Pancreas (tissue), 10 donors: Measurements from ENCODE around the gene CFAP77. TPM values are rescaled to one million over a fixed set of nuclear protein-coding genes. Genes with fewer than 3 reads are reported as not detected.

Experiments
- ATAC-seq, 4 donors: fragments of 200-7000 bp; cut with Tn5 transposase; one replicate each; pipeline versions ENCODE4 v1.8.0 to v1.9.1; 2020; ENCODE audit warnings: mild to moderate bottlenecking in 4 of 4, moderate library complexity in 4 of 4
- DNase-seq, 6 donors: peaks; one replicate each; pipeline ENCODE4 v3.0.0-alpha.2; 2020
- FAIRE-seq: peaks from 2 replicates; lab custom pipeline; 2012; peaks lifted over from hg19 to GRCh38; lab: Jason Lieb, UNC
- H3K27ac ChIP-seq, 4 donors: fragments of 200-600 bp; sonication (generic); 1 replicate in 3 of 4; 2 replicates in 1 of 4; pipeline versions ENCODE4 v1.5.0 to v1.8.0; 2020
- H3K27me3 ChIP-seq, 4 donors: fragments of 200-600 bp; one replicate each; pipeline ENCODE4 v1.8.0; 2021
- H3K36me3 ChIP-seq, 3 donors: fragments of 200-600 bp; sonication (generic) in 1 of 3; one replicate each; pipeline versions ENCODE4 v1.5.0 to v1.8.0; 2020 to 2021
- H3K4me1 ChIP-seq, 3 donors: fragments of 200-600 bp; one replicate each; pipeline ENCODE4 v1.8.0; 2021
- H3K4me3 ChIP-seq, 4 donors: fragments of 200-600 bp; sonication (generic) in 2 of 4; one replicate each; pipeline versions ENCODE4 v1.5.0 to v1.8.0; 2020 to 2021
- H3K9me3 ChIP-seq, 4 donors: fragments of 200-600 bp; one replicate each; pipeline ENCODE4 v1.8.0; 2021
- WGBS, 2 donors: extraction: QIAGEN DNeasy Blood & Tissue Kit; methylation state at CpG; one replicate each; pipeline ENCODE4 v1.1.7; 2013; 5-methylcytosine and 5-hydroxymethylcytosine counted together
- intact Hi-C, 3 donors: fragments of 100-400 bp; cut with DNase I; formaldehyde crosslinking; loops; one replicate each; pipeline versions ENCODE4 v1.11.1 to v1.14.2; 2022
- polyA plus RNA-seq, 2 donors: library from polyadenylated mRNA; stranded (reverse); fragments of 200-250 nt; gene quantifications; one replicate each; pipeline ENCODE4 v1.2.3, GENCODE V29; 2013
- total RNA-seq, 6 donors: library from RNA; stranded (reverse); fragmentation: NEBNext Ultra II Directional in 4 of 6; extraction: Animal tissue kit (Norgen Biotek cat#: 25700) in 4 of 6; gene quantifications; one replicate each; pipeline versions ENCODE4 v1.2.1 to v1.2.4, GENCODE V29; 2021 to 2023
- TF ChIP-seq, protein P1 (sequence below), 4 donors: fragments of 200-600 bp; sonication (generic) in 3 of 4; IDR thresholded peaks; one replicate each; pipeline versions ENCODE4 v1.5.0 to v1.8.0; 2021; ENCODE audit warnings: antibody characterized with exemption in 4 of 4
- donor health status: healthy with polysubstance abuse.
- donor health status: DM: no; HTN: no; CAD: no; lungs with moderate emphysema.
- donor health status: DM: no; HTN: no; CAD: no.
- donor health status: control.
- donor health status: control.
- donor health status: Bipolar disorder and iron deficiency.
- donor health status: DM: yes; HTN: yes; CAD: no.
- donor health status: DM: no; HTN: no; CAD: no.
- donor health status: DM: no; HTN: no; CAD: no.
- donor health status: DM: yes; HTN: yes; CAD: no.

Gene CFAP77
- total and polyA plus RNA-seq, 8 donors: not detected

DNA sequence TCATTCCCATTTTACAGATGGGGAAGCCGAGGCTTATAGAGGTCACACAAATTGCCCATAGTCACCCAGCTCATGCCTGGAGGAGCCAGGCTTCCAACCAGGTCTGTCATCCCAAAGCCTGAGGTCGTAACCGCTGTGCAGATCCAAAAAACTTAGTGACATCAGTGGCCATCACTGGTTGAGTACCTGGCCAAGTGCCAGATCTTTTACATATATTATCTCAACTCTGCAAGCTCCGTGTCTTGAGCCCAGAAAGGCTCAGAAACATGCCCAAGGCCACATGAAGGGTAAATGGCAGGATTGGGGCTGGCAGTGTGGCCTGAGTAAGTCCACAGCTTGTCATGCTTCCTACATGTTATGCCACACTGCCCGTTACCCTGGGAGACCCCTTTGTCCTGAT is 13.5 kb downstream of the CFAP77 start:
- intact Hi-C loops: no loop called here
- 64 to 77% methylated on average over 5 of the region's 5 CpGs for WGBS, 2 donors
- ATAC-seq: no peak

DNA sequence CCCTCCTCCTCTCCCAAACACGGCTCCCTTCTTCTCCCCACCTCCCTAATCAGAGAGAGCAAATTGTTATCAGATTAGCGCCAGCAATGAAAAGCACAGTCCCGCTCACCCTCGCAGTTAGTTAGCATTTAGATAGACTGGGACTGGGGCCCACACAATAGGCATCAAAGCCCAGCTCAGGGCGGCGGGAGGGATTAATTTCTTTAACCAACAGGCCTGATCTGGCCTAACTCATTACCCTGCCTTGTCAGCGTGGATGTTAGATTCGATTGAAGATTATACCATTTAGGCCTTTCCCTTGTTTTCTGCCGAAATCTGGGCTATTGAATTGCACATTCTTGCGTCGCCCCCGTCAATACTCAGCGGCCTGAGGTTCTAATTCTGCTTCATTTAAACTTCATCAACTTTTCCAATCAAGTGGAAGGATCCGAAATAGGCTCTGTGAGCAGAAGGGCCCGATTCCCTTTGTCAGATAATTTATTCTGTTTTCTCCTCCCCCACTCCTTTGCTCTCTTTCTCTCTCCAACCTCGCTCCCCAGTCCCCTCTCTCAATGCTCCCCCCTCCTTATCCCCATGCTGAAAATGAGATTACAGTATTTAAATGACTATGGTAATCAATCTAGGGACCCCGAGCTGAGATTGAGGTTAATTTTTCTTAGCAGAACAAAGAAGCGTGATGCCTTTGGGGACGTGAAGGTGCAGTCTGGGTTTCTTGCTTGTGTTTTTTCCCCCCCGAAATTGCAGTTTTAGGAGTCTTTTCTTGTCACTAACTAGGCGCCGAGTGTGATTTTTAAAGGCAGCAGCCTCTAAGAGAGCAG is 15.1 kb downstream of the CFAP77 start:
- no peak for ATAC-seq
- no peak for DNase-seq
- H3K27ac ChIP-seq: no peak overlapping the region
- no peak for FAIRE-seq
- intact Hi-C loops: no loop called here
- H3K4me1 ChIP-seq: no peaks in the 10 kb centered on the region
- TF ChIP-seq, protein P1, sequence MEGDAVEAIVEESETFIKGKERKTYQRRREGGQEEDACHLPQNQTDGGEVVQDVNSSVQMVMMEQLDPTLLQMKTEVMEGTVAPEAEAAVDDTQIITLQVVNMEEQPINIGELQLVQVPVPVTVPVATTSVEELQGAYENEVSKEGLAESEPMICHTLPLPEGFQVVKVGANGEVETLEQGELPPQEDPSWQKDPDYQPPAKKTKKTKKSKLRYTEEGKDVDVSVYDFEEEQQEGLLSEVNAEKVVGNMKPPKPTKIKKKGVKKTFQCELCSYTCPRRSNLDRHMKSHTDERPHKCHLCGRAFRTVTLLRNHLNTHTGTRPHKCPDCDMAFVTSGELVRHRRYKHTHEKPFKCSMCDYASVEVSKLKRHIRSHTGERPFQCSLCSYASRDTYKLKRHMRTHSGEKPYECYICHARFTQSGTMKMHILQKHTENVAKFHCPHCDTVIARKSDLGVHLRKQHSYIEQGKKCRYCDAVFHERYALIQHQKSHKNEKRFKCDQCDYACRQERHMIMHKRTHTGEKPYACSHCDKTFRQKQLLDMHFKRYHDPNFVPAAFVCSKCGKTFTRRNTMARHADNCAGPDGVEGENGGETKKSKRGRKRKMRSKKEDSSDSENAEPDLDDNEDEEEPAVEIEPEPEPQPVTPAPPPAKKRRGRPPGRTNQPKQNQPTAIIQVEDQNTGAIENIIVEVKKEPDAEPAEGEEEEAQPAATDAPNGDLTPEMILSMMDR (IDR thresholded peaks at IDR 0.05): no peak
- no peak overlapping the region for H3K4me3 ChIP-seq
- H3K36me3 ChIP-seq: no peaks in the 10 kb centered on the region
- H3K9me3 ChIP-seq: no peaks in the 10 kb centered on the region
- WGBS, 2 donors: 44 to 47% methylated on average over 22 of the region's 22 CpGs
- peaks cover 0 to 8% (median 0%) of the 10 kb centered on the region in 4 donors for H3K27me3 ChIP-seq

More for the DNA sequence above, 13.5 kb downstream of the CFAP77 start:
- Histone ChIP-seq H3K9me3 (no peaks in the 10 kb centered on the region), H3K36me3 (no peaks in the 10 kb centered on the region), H3K4me1 (no peaks in the 10 kb centered on the region), H3K27me3 (peaks cover 0 to 13% (median 0%) of the 10 kb centered on the region in 4 donors), H3K4me3 (no peak overlapping the region), H3K27ac (no peak overlapping the region)
- TF ChIP-seq, protein P1 (IDR thresholded peaks at IDR 0.05): no peak
- no peak for FAIRE-seq
- DNase-seq: no peak

DNA sequence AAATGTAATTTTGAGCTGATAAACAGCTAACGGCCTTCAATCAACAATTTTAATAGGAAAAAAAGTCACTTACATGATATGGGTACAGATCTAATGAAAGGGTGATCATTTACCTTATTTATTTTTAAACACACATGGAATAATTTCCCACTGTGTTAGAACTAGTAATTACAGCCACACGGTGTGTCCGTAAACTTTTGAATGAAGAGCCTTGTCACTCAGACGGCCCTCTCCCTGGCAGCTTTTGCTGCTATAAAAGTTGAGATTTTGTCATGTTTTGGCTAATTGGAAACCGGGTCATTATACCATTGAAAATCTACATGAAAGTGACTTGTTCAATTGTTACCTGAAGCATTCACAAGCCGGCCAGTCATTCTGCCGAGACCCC is 15.7 kb downstream of the CFAP77 start:
- H3K27ac ChIP-seq: no peak overlapping the region
- peaks cover 0 to 8% (median 0%) of the 10 kb centered on the region in 4 donors for H3K27me3 ChIP-seq
- intact Hi-C loops: no loop called here
- H3K4me1 ChIP-seq: no peaks in the 10 kb centered on the region
- FAIRE-seq: no peak
- TF ChIP-seq, protein P1 (IDR thresholded peaks at IDR 0.05): no peak
- H3K36me3 ChIP-seq: no peaks in the 10 kb centered on the region
- DNase-seq: no peak
- H3K4me3 ChIP-seq: no peak overlapping the region
- H3K9me3 ChIP-seq: no peaks in the 10 kb centered on the region
- ATAC-seq: no peak
- WGBS, 2 donors: 45 to 54% methylated on average over 7 of the region's 7 CpGs

DNA sequence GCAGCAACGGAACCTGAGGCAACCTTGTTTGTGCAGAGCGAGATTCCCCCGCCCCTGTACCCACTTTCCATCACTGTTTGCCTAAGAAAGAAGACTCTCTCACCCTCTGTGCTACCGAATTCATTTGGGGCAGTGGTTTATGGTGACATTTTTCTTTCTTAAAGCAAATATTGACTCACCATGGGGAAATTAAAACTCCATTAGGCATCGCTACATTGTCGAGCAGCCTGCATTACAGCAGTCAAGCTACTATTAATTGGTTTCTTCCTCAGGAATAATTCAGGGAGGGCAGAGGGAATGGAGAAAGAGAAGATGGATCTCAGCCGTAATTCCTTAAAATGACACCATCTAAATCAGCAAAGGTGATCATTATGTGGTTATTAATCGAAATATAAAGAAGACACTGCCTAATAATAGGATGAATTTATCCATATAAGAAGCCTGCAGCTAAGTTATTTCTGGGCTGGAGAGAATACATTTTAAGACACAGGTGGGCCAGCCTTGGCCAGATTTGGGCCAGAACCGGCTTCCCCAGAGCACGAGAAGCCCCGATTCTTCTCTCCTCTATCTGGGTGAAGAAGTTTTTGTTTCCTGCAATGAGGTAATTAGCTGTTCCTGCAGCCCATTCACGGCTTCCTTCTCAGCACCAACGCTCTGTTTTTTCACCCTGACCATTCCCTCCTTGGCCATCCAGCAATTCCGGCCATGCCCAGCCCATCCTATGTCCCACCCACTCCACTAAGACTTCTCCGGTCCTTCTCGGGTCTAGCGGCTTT is 16.8 kb downstream of the CFAP77 start:
- FAIRE-seq: no peak
- Histone ChIP-seq H3K36me3 (no peaks in the 10 kb centered on the region), H3K27ac (no peak overlapping the region), H3K4me1 (no peaks in the 10 kb centered on the region), H3K4me3 (no peak overlapping the region), H3K27me3 (peaks cover 0 to 8% (median 0%) of the 10 kb centered on the region in 4 donors), H3K9me3 (no peaks in the 10 kb centered on the region)
- no peak for DNase-seq
- TF ChIP-seq, protein P1 (IDR thresholded peaks at IDR 0.05): no peak
- 38 to 40% methylated on average over 17 of the region's 17 CpGs for WGBS, 2 donors
- intact Hi-C loops: no loop called here
- no peak for ATAC-seq
